Keratinocyte (primary cell): ENCODE measurements around the gene MBNL2. TPM values are rescaled to one million over a fixed set of nuclear protein-coding genes. Genes with fewer than 3 reads are reported as not detected.

Experiments used
- DNase-seq: peaks from one replicate; pipeline ENCODE4 v3.0.0-alpha.2; 2011; ENCODE audit warnings: low read depth, missing footprints, low spot score
- FAIRE-seq: peaks from 2 replicates; lab custom pipeline; 2011; peaks lifted over from hg19 to GRCh38; lab: Jason Lieb, UNC
- H2AFZ ChIP-seq: 2 replicates; pipeline ENCODE4 v1.6.0; 2012; ENCODE audit warnings: low read length, control low read depth, inconsistent platforms; ENCODE audit not compliant: control insufficient read depth
- H3K27ac ChIP-seq: 2 replicates; pipeline ENCODE4 v1.5.1; 2011; ENCODE audit warnings: low read length; ENCODE audit not compliant: control insufficient read depth, insufficient read depth
- H3K27me3 ChIP-seq: 3 replicates; pipeline ENCODE4 v1.6.0; 2011; ENCODE audit warnings: low read length; ENCODE audit not compliant: control insufficient read depth, insufficient read depth; ENCODE audit errors: extremely low read depth
- H3K36me3 ChIP-seq, 2 experiments: 2 replicates in 1 of 2; 3 replicates in 1 of 2; pipeline ENCODE4 v1.5.1; 2011; ENCODE audit warnings: low read length in 2 of 2, mild to moderate bottlenecking in 1 of 2; ENCODE audit not compliant: control insufficient read depth in 2 of 2, insufficient read depth in 2 of 2; ENCODE audit errors: extremely low read depth in 1 of 2
- H3K4me1 ChIP-seq: 3 replicates; pipeline ENCODE4 v1.5.1; 2011; ENCODE audit warnings: low read length; ENCODE audit not compliant: control insufficient read depth, insufficient read depth; ENCODE audit errors: extremely low read depth
- H3K4me2 ChIP-seq: 3 replicates; pipeline ENCODE4 v1.6.0; 2011; ENCODE audit warnings: low read depth, low read length; ENCODE audit not compliant: control insufficient read depth, insufficient read depth; ENCODE audit errors: extremely low read depth
- H3K4me3 ChIP-seq, 3 experiments: fragments of 200-600 bp in 1 of 3; sonication (generic) in 1 of 3; 2 replicates in 2 of 3; 3 replicates in 1 of 3; pipeline ENCODE4 v1.5.1; 2011 to 2016; ENCODE audit warnings: low read length in 3 of 3, mild to moderate bottlenecking in 3 of 3, control low read depth in 2 of 3, inconsistent platforms in 1 of 3, low read depth in 1 of 3, mixed read lengths in 1 of 3, mixed run types in 1 of 3, moderate library complexity in 1 of 3; ENCODE audit not compliant: control insufficient read depth in 2 of 3, insufficient read depth in 2 of 3; ENCODE audit errors: extremely low read depth in 1 of 3
- H3K79me2 ChIP-seq: 2 replicates; pipeline ENCODE4 v1.6.0; 2012; ENCODE audit warnings: low read length; ENCODE audit not compliant: control insufficient read depth, insufficient read depth
- H3K9ac ChIP-seq: 3 replicates; pipeline ENCODE4 v1.6.0; 2011; ENCODE audit warnings: low read length; ENCODE audit not compliant: control insufficient read depth, insufficient read depth; ENCODE audit errors: extremely low read depth
- H3K9me1 ChIP-seq: 3 replicates; pipeline ENCODE4 v1.6.0; 2011; ENCODE audit warnings: low read length; ENCODE audit not compliant: control insufficient read depth, insufficient read depth; ENCODE audit errors: extremely low read depth
- H3K9me3 ChIP-seq: 2 replicates; pipeline ENCODE4 v1.5.1; 2012; ENCODE audit warnings: low read depth, low read length; ENCODE audit not compliant: control insufficient read depth
- H4K20me1 ChIP-seq: 3 replicates; pipeline ENCODE4 v1.6.0; 2011; ENCODE audit warnings: low read length; ENCODE audit not compliant: control insufficient read depth, insufficient read depth; ENCODE audit errors: extremely low read depth
- CTCF ChIP-seq, 3 experiments: IDR thresholded peaks in 1 of 3; conservative IDR thresholded peaks in 1 of 3; optimal IDR thresholded peaks in 1 of 3; 2 replicates in 2 of 3; 3 replicates in 1 of 3; pipeline versions ENCODE3 to v1.5.1; 2011; ENCODE audit warnings: low read length in 3 of 3, mild to moderate bottlenecking in 3 of 3, moderate library complexity in 2 of 3, control low read depth in 1 of 3, inconsistent platforms in 1 of 3; ENCODE audit not compliant: insufficient read depth in 2 of 3; ENCODE audit errors: extremely low read depth in 1 of 3
- EZH2 ChIP-seq: IDR thresholded peaks from one replicate; pipeline ENCODE4 v1.6.1; 2012; ENCODE audit warnings: inconsistent platforms, mild to moderate bottlenecking, low read length, moderate library complexity
- dilution Hi-C: fragments of 300-500 bp; cut with MboI; formaldehyde crosslinking; loops from one replicate; pipeline ENCODE4 v1.7.0; 2020; ENCODE audit warnings: low sequenced_read_pairs; ENCODE audit not compliant: extremely low pct_ligation_motif_present
- polyA plus RNA-seq, 5 experiments: library from polyadenylated mRNA; depleted of rRNA in 3 of 5; stranded (reverse) in 3 of 5; stranded (forward) in 1 of 5; unstranded in 1 of 5; fragments of >200 nt; gene quantifications; 1 replicate in 1 of 5; 2 replicates in 3 of 5; 3 replicates in 1 of 5; pipeline versions ENCODE4 v1.2.1 to v1.2.3, GENCODE V29; 2011 to 2012; ENCODE audit warnings: missing spikeins in 2 of 5, low read depth in 1 of 5, low replicate concordance in 1 of 5

The MBNL2 gene
- polyA plus RNA-seq, 1 donor (not counting 4 experiments of a cell fraction or from before 2014, with no cell fraction given): 28.4 TPM

GRCh38 chr13:97257800-97258799 lies 36.0 kb downstream of the MBNL2 start:
- Histone ChIP-seq H3K9me1 (no peaks in the 10 kb centered on the region), H4K20me1 (no peaks in the 10 kb centered on the region), H3K36me3 (no peaks in the 10 kb centered on the region), H3K4me3 (peak overlapping the region in 2 of 3 experiments; percentile 29 to 39), H3K79me2 (peaks cover 42% of the 10 kb centered on the region), H3K4me1 (peaks cover 60% of the 10 kb centered on the region), H3K4me2 (peak overlapping the region; percentile 94), H3K27me3 (no peaks in the 10 kb centered on the region), H3K27ac (peak overlapping the region; percentile 89), H3K9me3 (no peaks in the 10 kb centered on the region), H3K9ac (peak overlapping the region; percentile 61), H2AFZ (no peak overlapping the region)
- DNase-seq (no peak), FAIRE-seq (peak; percentile 81)
- peak in 2 of 3 experiments; percentile 23 to 28 for TF ChIP-seq CTCF (optimal IDR thresholded peaks at IDR 0.05 in 1 of 3, IDR thresholded peaks at IDR 0.05 in 1 of 3, conservative IDR thresholded peaks at IDR 0.05 in 1 of 3; ENCODE audit: extremely low read depth in 1 of 3, insufficient read depth in 2 of 3, low read length in 3 of 3)
- TF ChIP-seq EZH2: no peak
- dilution Hi-C loops: no loop called here

- no peaks in the 10 kb centered on the region for H3K36me3 ChIP-seq
- H3K27ac ChIP-seq: peak overlapping the region; percentile 89
- H3K4me1 ChIP-seq: peaks cover 60% of the 10 kb centered on the region
- peak overlapping the region in 1 of 3 experiments; percentile 39 for H3K4me3 ChIP-seq
- H3K4me2 ChIP-seq: peak overlapping the region; percentile 94
- peaks cover 44% of the 10 kb centered on the region for H3K79me2 ChIP-seq
- DNase-seq (no peak), FAIRE-seq (no peak)
- H3K27me3 ChIP-seq: no peaks in the 10 kb centered on the region
- H2AFZ ChIP-seq: no peak overlapping the region
- dilution Hi-C loops: no loop called here
- H4K20me1 ChIP-seq: no peaks in the 10 kb centered on the region
- peak overlapping the region; percentile 39 for H3K9ac ChIP-seq
- TF ChIP-seq EZH2 (no peak), CTCF (optimal IDR thresholded peaks at IDR 0.05 in 1 of 3, IDR thresholded peaks at IDR 0.05 in 1 of 3, conservative IDR thresholded peaks at IDR 0.05 in 1 of 3; ENCODE audit: extremely low read depth in 1 of 3, insufficient read depth in 2 of 3, low read length in 3 of 3) (no peak)
- no peaks in the 10 kb centered on the region for H3K9me1 ChIP-seq
- no peaks in the 10 kb centered on the region for H3K9me3 ChIP-seq
Observed at GRCh38 chr13:97258801-97259200, 36.7 kb downstream of the MBNL2 start.
